IMR-90 (cell line): ENCODE results near the gene ATP1A4.

Source experiments
- POLR2A ChIP-seq: IDR thresholded peaks from 2 replicates; pipeline ENCODE4 v1.6.1; 2012; ENCODE audit warnings: mild to moderate bottlenecking, low read depth, low read length
- SMC3 ChIP-seq: fragments of 150-350 bp; IDR thresholded peaks from 2 replicates; pipeline ENCODE4 v1.6.1; 2016; ENCODE audit warnings: low read depth, mild to moderate bottlenecking, antibody characterized with exemption, low read length, moderate library complexity

GRCh38 chr1:160149233-160149632 lies 2.2 kb upstream of the ATP1A4 start:
- TF ChIP-seq POLR2A (no peak), SMC3 (no peak)
